Stimulated activated CD8-positive, alpha-beta memory T cell treated with anti-CD3 and anti-CD28 coated beads, Interleukin-7, amount 100 ng/mL, for 24 hours (primary cell): ENCODE measurements around the gene CRYBG3.
A peak's percentile ranks its signal among the peaks of the same experiment; 100 is the strongest.
"Not testable (repeated sequence)": the region's sequence is repeated elsewhere in the genome, so short reads cannot be mapped to it uniquely, and the experiment has no call there.

Experiments used
- DNase-seq: peaks from one replicate; pipeline ENCODE4 v3.0.0-alpha.2; 2020; ENCODE audit warnings: low read depth

CRYBG3 gene

GRCh38 chr3:97821774-97822358 lies at the start of gene CRYBG3:
TSS of gene CRYBG3 (plus strand) at chr3:97822011. CDS start at chr3:97822207, 196 bp downstream.
- peak; percentile 55 for DNase-seq

- DNase-seq: no peak
Measured at GRCh38 chr3:97772926-97773325, 48.9 kb upstream of the CRYBG3 start.

- no peak for DNase-seq
Measured at GRCh38 chr3:97778152-97778551, 43.7 kb upstream of the CRYBG3 start.

- DNase-seq: no peak
Measured at GRCh38 chr3:97793420-97794019, 28.3 kb upstream of the CRYBG3 start.

GRCh38 chr3:97795951-97796350 lies 25.9 kb upstream of the CRYBG3 start:
- no peak for DNase-seq

- DNase-seq: no peak
Measured at GRCh38 chr3:97804471-97804870, 17.3 kb upstream of the CRYBG3 start.

GRCh38 chr3:97810779-97811390 lies 10.9 kb upstream of the CRYBG3 start:
- DNase-seq: no peak

- DNase-seq: no peak
Measured at GRCh38 chr3:97815149-97815917, 6.5 kb upstream of the CRYBG3 start.

GRCh38 chr3:97816811-97817210 lies 5.0 kb upstream of the CRYBG3 start:
- no peak for DNase-seq

GRCh38 chr3:97817965-97818364 lies 3.8 kb upstream of the CRYBG3 start:
- no peak for DNase-seq

- DNase-seq: no peak
Measured at GRCh38 chr3:97820780-97821179, 1.0 kb upstream of the CRYBG3 start.

GRCh38 chr3:97821287-97821773 lies 481 bp upstream of the CRYBG3 start:
- no peak for DNase-seq

- no peak for DNase-seq
Measured at GRCh38 chr3:97822359-97822775, 556 bp downstream of the CRYBG3 start.

GRCh38 chr3:97823046-97824004 lies 1.5 kb downstream of the CRYBG3 start:
- DNase-seq: no peak

GRCh38 chr3:97825101-97825500 lies 3.3 kb downstream of the CRYBG3 start:
- no peak for DNase-seq

GRCh38 chr3:97827741-97828471 lies 6.1 kb downstream of the CRYBG3 start:
- no peak for DNase-seq

- DNase-seq: no peak
Measured at GRCh38 chr3:97829198-97829597, 7.4 kb downstream of the CRYBG3 start.

- DNase-seq: no peak
Measured at GRCh38 chr3:97830638-97831037, 8.8 kb downstream of the CRYBG3 start.

- DNase-seq: no peak
Measured at GRCh38 chr3:97831140-97831539, 9.3 kb downstream of the CRYBG3 start.

- DNase-seq: not testable (repeated sequence)
Measured at GRCh38 chr3:97833184-97833583, 11.4 kb downstream of the CRYBG3 start.

GRCh38 chr3:97835761-97836160 lies 13.9 kb downstream of the CRYBG3 start:
- DNase-seq: no peak
